ENCODE results near the gene C16orf46. TPM values are rescaled to one million over a fixed set of nuclear protein-coding genes. Genes with fewer than 3 reads are reported as not detected.
"Not testable (repeated sequence)": the region's sequence is repeated elsewhere in the genome, so short reads cannot be mapped to it uniquely, and the experiment has no call there.

C16orf46 gene
- 1 to 10 TPM; 1.5 to 1.9 (median 1.7) TPM for polyA plus RNA-seq (ENCODE audit: insufficient read length in 3 of 3)
- long read RNA-seq, donor 1, partial matches to known transcripts = 0 of 1 reads
- long read RNA-seq, donor 1, other reads (novel, unspliced or antisense) = 0 of 1 reads
- long read RNA-seq, donor 2, partial matches to known transcripts = 0 of 1 reads
- long read RNA-seq, donor 2, other reads (novel, unspliced or antisense) = 0 of 1 reads
- long read RNA-seq, donor 3, partial matches to known transcripts = 0 of 1 reads
- long read RNA-seq, donor 3, other reads (novel, unspliced or antisense) = 0 of 1 reads
- long read RNA-seq, donor 4, partial matches to known transcripts = 0 of 1 reads
- long read RNA-seq, donor 4, other reads (novel, unspliced or antisense) = 0 of 1 reads
- long read RNA-seq, donor 5 = 0 reads
- long read RNA-seq, donor 6, partial matches to known transcripts = 0 of 1 reads
- long read RNA-seq, donor 6, other reads (novel, unspliced or antisense) = 0 of 1 reads
- long read RNA-seq, donor 7, partial matches to known transcripts = 0 of 1 reads
- long read RNA-seq, donor 7, other reads (novel, unspliced or antisense) = 0 of 1 reads
- long read RNA-seq, donor 8 = 0 reads
- long read RNA-seq, donor 9 = 0 reads
- long read RNA-seq, donor 10, partial matches to known transcripts = 0 of 1 reads
- long read RNA-seq, donor 10, other reads (novel, unspliced or antisense) = 0 of 1 reads
- long read RNA-seq, donor 11 = 0 reads
- long read RNA-seq, donor 12 = 0 reads
- long read RNA-seq, donor 13 = 0 reads
- long read RNA-seq, donor 14, partial matches to known transcripts = 0 of 2 reads
- long read RNA-seq, donor 14, other reads (novel, unspliced or antisense) = 0 of 2 reads
- long read RNA-seq, donor 15 = 0 reads
- long read RNA-seq, donor 16, partial matches to known transcripts = 0 of 5 reads
- long read RNA-seq, donor 16, other reads (novel, unspliced or antisense) = 0 of 5 reads

GRCh38 chr16:81077076-81077940 lies at the start of gene C16orf46:
Gene C16orf46 (minus strand): TSS chr16:81077238. CDS start chr16:81063955, 13,283 bp downstream.
- DNase-seq (ENCODE audit: extremely low read depth in 1 of 11, low read depth in 9 of 11, low spot score in 4 of 11) = peak; percentile 90 to 98 (median 96)

- DNase-seq (ENCODE audit: extremely low read depth in 1 of 11, low read depth in 9 of 11, low spot score in 4 of 11) = no peak
Measured at GRCh38 chr16:81123092-81123852, 46.2 kb upstream of the C16orf46 start.

- no peak for DNase-seq (ENCODE audit: extremely low read depth in 1 of 11, low read depth in 9 of 11, low spot score in 4 of 11)
Measured at GRCh38 chr16:81121474-81121990, 44.5 kb upstream of the C16orf46 start.

GRCh38 chr16:81117436-81117835 lies 40.4 kb upstream of the C16orf46 start:
- DNase-seq (ENCODE audit: extremely low read depth in 1 of 11, low read depth in 9 of 11, low spot score in 4 of 11) = no peak

- DNase-seq (ENCODE audit: extremely low read depth in 1 of 11, low read depth in 9 of 11, low spot score in 4 of 11) = no peak
Measured at GRCh38 chr16:81116285-81116684, 39.2 kb upstream of the C16orf46 start.

- DNase-seq (ENCODE audit: extremely low read depth in 1 of 11, low read depth in 9 of 11, low spot score in 4 of 11) = no peak
Measured at GRCh38 chr16:81112453-81112852, 35.4 kb upstream of the C16orf46 start.

- not testable (repeated sequence) for DNase-seq (ENCODE audit: extremely low read depth in 1 of 11, low read depth in 9 of 11, low spot score in 4 of 11)
Measured at GRCh38 chr16:81109274-81109673, 32.2 kb upstream of the C16orf46 start.

- peak in 1 of 11 donors; percentile 7 for DNase-seq (ENCODE audit: extremely low read depth in 1 of 11, low read depth in 9 of 11, low spot score in 4 of 11)
Measured at GRCh38 chr16:81107511-81107910, 30.5 kb upstream of the C16orf46 start.

GRCh38 chr16:81106826-81107503 lies 29.9 kb upstream of the C16orf46 start:
- no peak for DNase-seq (ENCODE audit: extremely low read depth in 1 of 11, low read depth in 9 of 11, low spot score in 4 of 11)

GRCh38 chr16:81105946-81106345 lies 28.9 kb upstream of the C16orf46 start:
- DNase-seq (ENCODE audit: extremely low read depth in 1 of 11, low read depth in 9 of 11, low spot score in 4 of 11) = no peak

GRCh38 chr16:81101702-81102101 lies 24.7 kb upstream of the C16orf46 start:
- no peak for DNase-seq (ENCODE audit: extremely low read depth in 1 of 11, low read depth in 9 of 11, low spot score in 4 of 11)

GRCh38 chr16:81099958-81100357 lies 22.9 kb upstream of the C16orf46 start:
- DNase-seq (ENCODE audit: extremely low read depth in 1 of 11, low read depth in 9 of 11, low spot score in 4 of 11) = no peak

GRCh38 chr16:81097230-81097629 lies 20.2 kb upstream of the C16orf46 start:
- DNase-seq (ENCODE audit: extremely low read depth in 1 of 11, low read depth in 9 of 11, low spot score in 4 of 11) = no peak

GRCh38 chr16:81096715-81097208 lies 19.7 kb upstream of the C16orf46 start:
- no peak for DNase-seq (ENCODE audit: extremely low read depth in 1 of 11, low read depth in 9 of 11, low spot score in 4 of 11)

GRCh38 chr16:81095953-81096714 lies 19.1 kb upstream of the C16orf46 start, which contains the start of gene GCSH:
Gene GCSH (minus strand): TSS chr16:81096395. CDS start chr16:81096278, 117 bp downstream.
- peak; percentile 92 to 99 (median 98) for DNase-seq (ENCODE audit: extremely low read depth in 1 of 11, low read depth in 9 of 11, low spot score in 4 of 11)

GRCh38 chr16:81095653-81095952 lies 18.6 kb upstream of the C16orf46 start:
- peak in 3 of 11 donors; percentile 26 to 45 (median 43) for DNase-seq (ENCODE audit: extremely low read depth in 1 of 11, low read depth in 9 of 11, low spot score in 4 of 11)
